Right lobe of liver (tissue), 4 donors: ENCODE measurements around the gene CACNA1F.

Experiments
- CTCF ChIP-seq, 4 donors: fragments of 200-600 bp in 3 of 4; fragments of 450-650 bp in 1 of 4; IDR thresholded peaks; one replicate each; pipeline versions ENCODE4 v1.5.1 to v1.8.0; 2016 to 2022; ENCODE audit warnings: antibody characterized with exemption in 4 of 4, mild to moderate bottlenecking in 2 of 4
- POLR2A ChIP-seq: fragments of 450-650 bp; IDR thresholded peaks from one replicate; pipeline ENCODE4 v1.6.1; 2017; ENCODE audit warnings: antibody characterized with exemption, mild to moderate bottlenecking
- donor health status: DM: no; HTN: no; CAD: no.
- donor health status: DM: no; HTN: no; CAD: no.
- donor health status: DM: no; HTN: yes; CAD: no.

DNA sequence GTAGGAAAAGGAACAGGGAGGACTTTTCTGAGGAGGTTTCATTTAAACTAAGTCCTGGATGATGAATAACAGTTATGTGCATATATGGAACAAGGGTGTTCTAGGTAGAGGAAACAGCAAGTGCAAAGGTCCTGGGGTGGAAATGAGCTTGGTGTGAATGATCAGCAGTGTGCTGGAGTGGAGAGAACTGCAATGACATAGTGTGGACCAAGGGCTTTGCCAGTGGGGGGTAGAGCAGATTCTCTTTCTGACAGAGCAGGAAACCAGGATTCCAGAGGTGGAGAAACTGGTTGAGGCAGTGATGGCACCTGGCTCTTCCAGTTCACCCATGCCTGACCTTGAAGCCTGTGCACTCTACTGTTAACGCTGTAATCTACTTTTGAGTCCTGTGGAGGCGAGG is 38.2 kb upstream of the CACNA1F start:
- no peak for TF ChIP-seq CTCF (IDR thresholded peaks at IDR 0.05)
- no peak for TF ChIP-seq POLR2A
